K562 (cell line): ENCODE measurements around the gene LAMC1. TPM values are rescaled to one million over a fixed set of nuclear protein-coding genes. Genes with fewer than 3 reads are reported as not detected.

Experiments used
- ATAC-seq: fragments of 200-7000 bp; cut with Tn5 transposase; 3 replicates; pipeline ENCODE4 v1.9.1; 2020; ENCODE audit warnings: moderate library complexity
- BruUV-seq: library from RNA; stranded (reverse); fragments of 400-500 nt; replicated peaks from 2 replicates; lab custom pipeline; 2021; lab: Mats Ljungman, UMichigan
- CTCF ChIA-PET: fragments of 300-600 bp; formaldehyde crosslinking; extraction: SDS; loops from one replicate; lab custom pipeline; 2021; ENCODE audit warnings: low intra/inter-chr PET ratio; lab: Yijun Ruan, JAX
- POLR2A ChIA-PET: fragments of 300-600, 350-650 bp; sonication (Branson Sonifier 250); formaldehyde crosslinking; extraction: SDS; loops from one replicate; lab custom pipeline; 2021; ENCODE audit warnings: antibody characterized with exemption, inconsistent platforms; lab: Yijun Ruan, JAX
- DNase-seq, 4 experiments: peaks; one replicate each; pipeline versions ENCODE4 v3.0.0 to v3.0.0-alpha.2; 2011 to 2018; ENCODE audit warnings: low spot score in 3 of 4, mixed read lengths in 3 of 4; ENCODE audit errors: extremely low read depth in 1 of 4
- FAIRE-seq: peaks from 2 replicates; lab custom pipeline; 2011; peaks lifted over from hg19 to GRCh38; lab: Jason Lieb, UNC
- H2AFZ ChIP-seq: 2 replicates; pipeline ENCODE4 v1.6.0; 2011; ENCODE audit warnings: low read depth, low read length, control low read depth, inconsistent platforms
- H3K27ac ChIP-seq: fragments of 200-600 bp; 3 replicates; pipeline ENCODE4 v1.8.0; 2011; ENCODE audit warnings: low read depth, mild to moderate bottlenecking, control low read depth, inconsistent platforms, low read length, moderate library complexity, mixed read lengths; ENCODE audit errors: extremely low read depth
- H3K27me3 ChIP-seq, 2 experiments: fragments of 300-600 bp in 1 of 2; 2 replicates in 1 of 2; 3 replicates in 1 of 2; pipeline versions ENCODE4 v1.6.0 to v1.8.0; 2011; ENCODE audit warnings: inconsistent platforms in 2 of 2, low read length in 2 of 2, mild to moderate bottlenecking in 1 of 2, mixed read lengths in 1 of 2, moderate library complexity in 1 of 2; ENCODE audit not compliant: control insufficient read depth in 2 of 2, insufficient read depth in 2 of 2
- H3K36me3 ChIP-seq: fragments of 300-600 bp; 3 replicates; pipeline ENCODE4 v1.8.0; 2011; ENCODE audit warnings: mild to moderate bottlenecking, low read length, inconsistent platforms; ENCODE audit not compliant: control insufficient read depth, insufficient read depth
- H3K4me1 ChIP-seq, 2 experiments: fragments of 200-600 bp in 1 of 2; replicated peaks in 1 of 2; 2 replicates in 1 of 2; 3 replicates in 1 of 2; pipeline versions ENCODE4 v1.5.1 to v1.8.0; 2011; ENCODE audit warnings: inconsistent platforms in 2 of 2, low read length in 2 of 2, mild to moderate bottlenecking in 1 of 2, mixed read lengths in 1 of 2, moderate library complexity in 1 of 2; ENCODE audit not compliant: control insufficient read depth in 2 of 2, insufficient read depth in 2 of 2
- H3K4me2 ChIP-seq: 2 replicates; pipeline ENCODE4 v1.6.1; 2011; ENCODE audit warnings: low read length, control low read depth, inconsistent platforms, mixed read lengths; ENCODE audit not compliant: insufficient read depth
- H3K4me3 ChIP-seq: fragments of 200-600 bp; sonication (generic), shearing (Covaris generic); 2 replicates; pipeline ENCODE4 v1.5.1; 2016; ENCODE audit warnings: control low read depth, inconsistent platforms
- H3K79me2 ChIP-seq: fragments of 200-600 bp; 3 replicates; pipeline ENCODE4 v1.8.0; 2011; ENCODE audit warnings: low read length, inconsistent platforms; ENCODE audit not compliant: control insufficient read depth, insufficient read depth
- H3K9ac ChIP-seq, 2 experiments: 2 replicates each; pipeline versions ENCODE4 v1.6.0 to v1.6.1; 2011; ENCODE audit warnings: low read depth in 2 of 2, low read length in 2 of 2, control low read depth in 1 of 2, inconsistent platforms in 1 of 2, mild to moderate bottlenecking in 1 of 2, mixed read lengths in 1 of 2; ENCODE audit not compliant: insufficient read depth in 1 of 2
- H3K9me1 ChIP-seq: one replicate; pipeline ENCODE4 v1.6.0; 2011; ENCODE audit warnings: inconsistent platforms, mild to moderate bottlenecking, low read length, moderate library complexity; ENCODE audit not compliant: control insufficient read depth, insufficient read depth
- H3K9me3 ChIP-seq: replicated peaks from 2 replicates; pipeline ENCODE4 v1.5.1; 2011; ENCODE audit warnings: low read depth, low read length, inconsistent platforms; ENCODE audit not compliant: control insufficient read depth, insufficient read depth
- H4K20me1 ChIP-seq: replicated peaks from 2 replicates; pipeline ENCODE4 v1.6.1; 2011; ENCODE audit warnings: low read length, inconsistent platforms, mixed read lengths; ENCODE audit not compliant: control insufficient read depth, insufficient read depth
- ATF6 ChIP-seq: sonication (generic); formaldehyde crosslinking; IDR thresholded peaks from 2 replicates; pipeline ENCODE4 v1.4.0; 2020; ENCODE audit warnings: mild to moderate bottlenecking, missing genetic modification reagents
- BDP1 ChIP-seq: IDR thresholded peaks from 3 replicates; pipeline ENCODE4 v1.6.1; 2011; ENCODE audit not compliant: insufficient read length, insufficient read depth
- BRD4 ChIP-seq: fragments of 200-600 bp; sonication (generic); IDR thresholded peaks from 2 replicates; pipeline ENCODE4 v1.6.1; 2017; ENCODE audit warnings: inconsistent platforms
- ETS2 ChIP-seq: IDR thresholded peaks from 2 replicates; pipeline ENCODE4 v1.6.1; 2016; ENCODE audit warnings: borderline replicate concordance, missing genetic modification characterization, mild to moderate bottlenecking, moderate library complexity, missing compliant biosample characterization; ENCODE audit not compliant: poor library complexity, severe bottlenecking
- FOXK2 ChIP-seq, 2 experiments: fragments of 450-650 bp; IDR thresholded peaks in 1 of 2; conservative IDR thresholded peaks in 1 of 2; 2 replicates each; pipeline ENCODE4 v1.6.1; 2016; ENCODE audit warnings: low read depth in 2 of 2, mild to moderate bottlenecking in 1 of 2
- HMBOX1 ChIP-seq: sonication (generic); IDR thresholded peaks from 2 replicates; pipeline ENCODE4 v1.6.1; 2016
- LEF1 ChIP-seq: fragments of 450-650 bp; IDR thresholded peaks from 2 replicates; pipeline ENCODE4 v1.6.1; 2016; ENCODE audit warnings: mild to moderate bottlenecking
- MYNN ChIP-seq, 2 experiments: sonication (generic); formaldehyde crosslinking in 1 of 2; IDR thresholded peaks; 2 replicates each; pipeline versions ENCODE4 v1.5.0 to v1.6.1; 2016 to 2020; ENCODE audit warnings: antibody characterized with exemption in 1 of 2, missing genetic modification reagents in 1 of 2
- NFXL1 ChIP-seq: fragments of 450-650 bp; formaldehyde crosslinking; IDR thresholded peaks from 2 replicates; pipeline ENCODE4 v1.4.0; 2021; ENCODE audit warnings: mild to moderate bottlenecking
- RBM22 ChIP-seq: fragments of 200-400 bp; formaldehyde crosslinking; IDR thresholded peaks from 2 replicates; pipeline ENCODE4 v1.6.1; 2018; ENCODE audit warnings: low read length, low read depth; ENCODE audit not compliant: poor library complexity, severe bottlenecking
- RNF2 ChIP-seq: sonication (generic); IDR thresholded peaks from 2 replicates; pipeline ENCODE4 v1.6.1; 2016
- TBL1XR1 ChIP-seq, 2 experiments: IDR thresholded peaks; 2 replicates each; pipeline ENCODE4 v1.6.1; 2012; ENCODE audit warnings: improper control_type of control experiment in 2 of 2, low read length in 2 of 2, mild to moderate bottlenecking in 1 of 2
- TFAM ChIP-seq: fragments of 250-450 bp; sonication (Bioruptor Pico); conservative IDR thresholded peaks from 2 replicates; pipeline ENCODE4 v1.5.0; 2021; ENCODE audit warnings: mild to moderate bottlenecking, moderate library complexity
- ZFP30 ChIP-seq: fragments of 250-450 bp; sonication (Bioruptor Pico); IDR thresholded peaks from 2 replicates; pipeline ENCODE4 v1.8.0; 2022; ENCODE audit warnings: moderate library complexity, mild to moderate bottlenecking, inconsistent platforms, borderline replicate concordance
- ZNF124 ChIP-seq: sonication (generic); formaldehyde crosslinking; IDR thresholded peaks from 2 replicates; pipeline ENCODE4 v1.8.1; 2022; ENCODE audit warnings: missing genetic modification reagents
- ZNF140 ChIP-seq: fragments of 250-450 bp; sonication (Bioruptor Pico); IDR thresholded peaks from 2 replicates; pipeline ENCODE4 v1.8.0; 2021; ENCODE audit warnings: moderate library complexity, mild to moderate bottlenecking, inconsistent platforms
- ZNF408 ChIP-seq: fragments of 250-450 bp; sonication (Bioruptor Pico); IDR thresholded peaks from 2 replicates; pipeline ENCODE4 v1.4.0; 2020; ENCODE audit warnings: low read depth, mild to moderate bottlenecking, moderate library complexity
- ZNF644 ChIP-seq: fragments of 200-800 bp; sonication (Bioruptor generic); IDR thresholded peaks from 2 replicates; pipeline ENCODE4 v1.6.1; 2016; ENCODE audit warnings: low read depth, missing genetic modification characterization, missing compliant biosample characterization
- WGBS: fragments of 100-300 bp; shearing (Covaris generic); methylation state at CpG from one replicate; pipeline ENCODE4 v1.1.6; 2016; ENCODE audit warnings: low coverage, mixed read lengths; ENCODE audit not compliant: insufficient coverage; ENCODE audit errors: missing lambda C conversion rate; 5-methylcytosine and 5-hydroxymethylcytosine counted together
- in situ Hi-C: fragments of 300-500 bp; cut with MboI; formaldehyde crosslinking; loops from 4 replicates; pipeline ENCODE4 v1.15.0; 2018; ENCODE audit warnings: inconsistent platforms, mixed read lengths
- intact Hi-C: fragments of 100-400 bp; cut with micrococcal nuclease; formaldehyde crosslinking; loops from 2 replicates; pipeline ENCODE4 v1.14.2; 2022
- polyA plus RNA-seq, 8 experiments: library from polyadenylated mRNA; depleted of rRNA in 4 of 8; stranded (reverse) in 5 of 8; unstranded in 3 of 8; fragments of >200 nt; fragmentation: Nextera tagmentation in 2 of 8; fragmentation: Illumina TruSeq in 1 of 8; extraction: Ambion mirVana in 2 of 8; extraction: Trizol in 1 of 8; gene quantifications; 2 replicates each; pipeline versions ENCODE4 v1.2.1 to v1.2.3, GENCODE V29; 2011 to 2014; ENCODE audit warnings: inconsistent platforms in 1 of 8, missing spikeins in 1 of 8
- total RNA-seq, 7 experiments: library from RNA; depleted of rRNA in 6 of 7; stranded (reverse); fragments of >200 nt in 6 of 7; fragmentation: Illumina TruSeq in 2 of 7; extraction: Trizol in 2 of 7; gene quantifications; 2 replicates each; pipeline versions ENCODE4 v1.2.1 to v1.2.3, GENCODE V29; 2011 to 2021; ENCODE audit warnings: low replicate concordance in 1 of 7

LAMC1 gene
- total and polyA plus RNA-seq, 9 of the 15 experiments (the other 6 are each of a cell fraction or from before 2014, with no cell fraction given), result 0.07 to 0.71 (median 0.13) TPM; not detected in 2

- CTCF ChIA-PET, result no interaction called here
- H3K4me2 ChIP-seq, result no peak overlapping the region
- FAIRE-seq (no peak), ATAC-seq (no peak), DNase-seq (no peak)
- H3K9me3 ChIP-seq, result no peaks in the 10 kb centered on the region
- in situ Hi-C loops (no loop called here), intact Hi-C loops (no loop called here)
- no peak overlapping the region for H3K9ac ChIP-seq
- H3K79me2 ChIP-seq, result no peaks in the 10 kb centered on the region
- H4K20me1 ChIP-seq, result no peaks in the 10 kb centered on the region
- no peaks in the 10 kb centered on the region for H3K36me3 ChIP-seq
- no peaks in the 10 kb centered on the region for H3K4me1 ChIP-seq
- WGBS, result 0% methylated on average over 1 of the region's 1 CpG
- H2AFZ ChIP-seq, result no peak overlapping the region
- POLR2A ChIA-PET, result interaction anchor here (0.6 to 1.3 kb wide), 2 partner anchors 10 to 1221 kb away, joined by 3 read pairs; no protein-coding TSS in a partner anchor
- TF ChIP-seq RBM22 (no peak), HMBOX1 (no peak), BDP1 (no peak), ZNF124 (CRISPR knock-in tag) (no peak), FOXK2 (conservative IDR thresholded peaks at IDR 0.05 in 1 of 2, IDR thresholded peaks at IDR 0.05 in 1 of 2; ENCODE audit: low read depth in 2 of 2) (no peak), ETS2 (no peak), TFAM (CRISPR knock-in tag) (no peak), ZNF644 (tag) (no peak), RNF2 (no peak), ATF6 (CRISPR knock-in tag) (no peak), NFXL1 (CRISPR knock-in tag) (no peak), LEF1 (no peak), MYNN (IDR thresholded peaks at IDR 0.05) (no peak), MYNN (CRISPR knock-in tag; IDR thresholded peaks at IDR 0.05) (no peak), ZFP30 (CRISPR knock-in tag) (no peak), ZNF408 (no peak), BRD4 (no peak), TBL1XR1 (IDR thresholded peaks at IDR 0.05; ENCODE audit: low read length in 2 of 2) (no peak), ZNF140 (CRISPR knock-in tag) (no peak)
- no peaks in the 10 kb centered on the region for H3K9me1 ChIP-seq
- H3K27ac ChIP-seq, result no peak overlapping the region
- BruUV-seq, result no TSS peak
- no peaks in the 10 kb centered on the region; a peak in 1 of 5 replicates for H3K27me3 ChIP-seq
- no peak overlapping the region for H3K4me3 ChIP-seq
Measured at GRCh38 chr1:183077097-183077496, 53.9 kb downstream of the LAMC1 start.
